ENCODE measurements around the gene GRIA3. TPM values are rescaled to one million over a fixed set of nuclear protein-coding genes. Genes with fewer than 3 reads are reported as not detected.

The GRIA3 gene
- total RNA-seq, 2 experiments from 2014 or later = 0.39 to 0.54 TPM

DNA sequence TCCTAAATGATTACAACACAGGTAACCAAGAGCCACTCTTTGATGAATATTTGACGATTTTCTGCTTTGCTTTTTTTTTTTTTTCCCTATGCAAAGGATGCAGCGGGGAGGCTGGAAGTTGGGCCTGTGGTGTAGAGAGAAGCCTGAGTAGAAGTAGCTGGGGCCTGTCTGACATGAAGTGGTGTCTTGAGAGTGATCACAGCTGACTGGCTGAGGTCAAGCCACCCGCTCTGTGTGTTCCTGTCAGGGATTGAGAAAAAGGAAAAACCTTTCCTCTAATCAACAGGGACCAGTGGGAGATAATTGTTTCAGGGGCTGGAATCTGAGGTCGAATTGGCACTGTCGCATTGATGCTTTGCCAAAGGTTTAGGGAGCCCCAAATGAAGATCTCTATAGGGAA lies 258.7 kb downstream of the GRIA3 start:
- POLR2A ChIA-PET = no interaction called here
- Mint-ChIP-seq H3K36me3 (no peaks in the 10 kb centered on the region), H3K27ac (no peak overlapping the region), H3K4me3 (no peak overlapping the region), H3K4me1 (no peaks in the 10 kb centered on the region), H3K9me3 (peaks cover 1% of the 10 kb centered on the region), H3K27me3 (no peaks in the 10 kb centered on the region)
- DNase-seq (no peak), ATAC-seq (ENCODE audit: low read depth) (no peak)

DNA sequence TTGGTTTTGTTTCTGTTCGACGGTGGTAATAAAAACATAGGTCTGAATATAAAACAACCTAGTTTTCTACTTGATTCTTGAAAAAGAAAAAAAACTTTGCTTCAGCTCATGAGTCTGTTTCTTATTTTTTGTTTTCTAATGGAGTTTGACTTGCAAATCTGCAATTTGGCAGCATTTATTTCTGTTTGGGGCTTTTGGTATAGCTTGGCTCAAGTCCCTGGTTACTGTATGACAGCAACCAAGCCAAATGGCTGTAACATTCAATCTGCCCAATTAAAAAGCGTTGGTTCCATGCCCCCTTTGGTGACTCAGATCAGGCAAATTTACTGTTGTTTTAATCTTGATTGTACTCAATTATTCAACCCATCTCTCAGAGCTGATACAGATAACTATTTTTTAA lies 263.4 kb downstream of the GRIA3 start:
- Mint-ChIP-seq H3K27me3 (no peaks in the 10 kb centered on the region), H3K4me3 (no peak overlapping the region), H3K4me1 (no peaks in the 10 kb centered on the region), H3K36me3 (no peaks in the 10 kb centered on the region), H3K27ac (no peak overlapping the region), H3K9me3 (no peaks in the 10 kb centered on the region)
- ATAC-seq (ENCODE audit: low read depth) (no peak), DNase-seq (no peak)
- POLR2A ChIA-PET = no interaction called here

DNA sequence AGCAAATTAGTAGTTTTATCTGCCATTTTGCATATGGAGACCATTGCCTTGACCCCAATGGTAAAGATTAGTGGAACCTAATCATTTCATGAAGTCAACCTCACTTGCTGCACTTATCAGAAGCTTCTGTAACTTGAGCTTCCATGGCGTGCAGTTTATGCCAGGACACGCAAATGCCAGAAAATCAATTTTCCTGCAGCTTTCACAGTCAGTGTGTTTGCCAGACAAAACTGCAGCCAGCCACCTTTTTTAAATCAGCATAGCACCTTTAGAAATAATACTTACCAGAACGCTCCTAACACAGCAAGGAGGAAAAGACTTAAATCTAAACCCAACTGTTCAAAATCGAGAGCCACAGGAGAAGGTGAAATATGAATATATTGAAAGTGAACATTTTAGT lies 265.3 kb downstream of the GRIA3 start:
- POLR2A ChIA-PET = no interaction called here
- ATAC-seq (ENCODE audit: low read depth) = no peak

DNA sequence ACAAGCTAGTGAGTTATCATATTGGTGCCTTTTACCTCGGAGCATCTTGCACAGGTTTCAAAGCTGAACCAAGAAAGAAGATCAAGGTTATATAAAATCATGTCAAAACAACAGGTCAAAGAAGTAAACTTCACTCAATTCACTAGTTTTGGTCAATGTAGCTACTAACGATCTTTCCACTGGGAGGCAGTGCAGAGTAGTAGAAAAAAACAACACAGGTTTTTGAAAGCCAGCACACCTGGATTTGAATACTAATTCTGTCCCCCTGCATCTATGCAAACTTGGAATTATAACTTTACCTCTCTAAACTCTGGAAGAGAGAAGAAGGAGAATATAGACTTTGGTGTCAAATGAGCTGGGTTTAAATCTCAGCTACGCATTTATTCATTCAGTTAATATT lies 266.1 kb downstream of the GRIA3 start:
- H3K4me1 Mint-ChIP-seq = no peaks in the 10 kb centered on the region
- no peaks in the 10 kb centered on the region for H3K36me3 Mint-ChIP-seq
- POLR2A ChIA-PET = no interaction called here
- H3K9me3 Mint-ChIP-seq = no peaks in the 10 kb centered on the region
- no peak overlapping the region for H3K4me3 Mint-ChIP-seq
- H3K27ac Mint-ChIP-seq = no peak overlapping the region
- DNase-seq (no peak), ATAC-seq (ENCODE audit: low read depth) (no peak)
- no peaks in the 10 kb centered on the region for H3K27me3 Mint-ChIP-seq

More for the DNA sequence above, 265.3 kb downstream of the GRIA3 start:
- Mint-ChIP-seq H3K4me1 (no peaks in the 10 kb centered on the region), H3K9me3 (no peaks in the 10 kb centered on the region), H3K27me3 (no peaks in the 10 kb centered on the region), H3K36me3 (no peaks in the 10 kb centered on the region), H3K4me3 (no peak overlapping the region), H3K27ac (no peak overlapping the region)
- DNase-seq = no peak

GRCh38 chrX:123454712-123455431 lies 270.8 kb downstream of the GRIA3 start:
- no peak for ATAC-seq (ENCODE audit: low read depth)
- Mint-ChIP-seq H3K27me3 (no peaks in the 10 kb centered on the region), H3K4me3 (no peak overlapping the region), H3K4me1 (no peaks in the 10 kb centered on the region), H3K36me3 (no peaks in the 10 kb centered on the region), H3K9me3 (no peaks in the 10 kb centered on the region), H3K27ac (no peak overlapping the region)
- DNase-seq = no peak
- POLR2A ChIA-PET = no interaction called here

DNA sequence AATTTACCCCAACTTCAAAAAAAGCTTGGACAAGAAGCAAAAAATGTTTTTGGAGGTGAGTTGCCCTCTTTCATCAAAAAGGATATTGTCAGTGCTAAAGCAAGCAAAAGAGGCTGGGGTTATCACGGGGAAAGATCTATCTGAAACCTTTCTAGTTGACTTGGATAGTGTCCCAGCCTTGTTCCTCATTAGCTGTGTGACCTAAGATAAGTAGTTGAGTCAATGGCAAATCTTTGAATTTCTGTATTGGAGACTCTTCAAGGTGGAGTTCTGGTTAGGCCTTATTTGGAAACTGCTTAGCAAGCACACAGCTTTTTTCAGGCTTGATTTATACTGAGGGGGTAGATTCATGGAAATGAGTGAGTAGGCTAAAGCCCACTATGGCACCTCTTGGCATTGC lies 271.6 kb downstream of the GRIA3 start:
- no peak for DNase-seq
- Mint-ChIP-seq H3K27ac (no peak overlapping the region), H3K4me3 (no peak overlapping the region), H3K4me1 (no peaks in the 10 kb centered on the region), H3K27me3 (no peaks in the 10 kb centered on the region), H3K36me3 (no peaks in the 10 kb centered on the region), H3K9me3 (no peaks in the 10 kb centered on the region)
- ATAC-seq (ENCODE audit: low read depth) = no peak
- POLR2A ChIA-PET = no interaction called here

- no peak for ATAC-seq (ENCODE audit: low read depth)
- Mint-ChIP-seq H3K4me1 (no peaks in the 10 kb centered on the region), H3K27me3 (no peaks in the 10 kb centered on the region), H3K9me3 (no peaks in the 10 kb centered on the region), H3K27ac (no peak overlapping the region), H3K4me3 (no peak overlapping the region), H3K36me3 (no peaks in the 10 kb centered on the region)
- DNase-seq = no peak
- POLR2A ChIA-PET = no interaction called here
Observed at GRCh38 chrX:123464709-123465108, 280.6 kb downstream of the GRIA3 start.

GRCh38 chrX:123468481-123468880 lies 284.4 kb downstream of the GRIA3 start:
- Mint-ChIP-seq H3K9me3 (no peaks in the 10 kb centered on the region), H3K36me3 (no peaks in the 10 kb centered on the region), H3K4me1 (no peaks in the 10 kb centered on the region), H3K4me3 (no peak overlapping the region), H3K27ac (no peak overlapping the region), H3K27me3 (no peaks in the 10 kb centered on the region)
- no peak for DNase-seq
- POLR2A ChIA-PET = no interaction called here
- no peak for ATAC-seq (ENCODE audit: low read depth)

DNA sequence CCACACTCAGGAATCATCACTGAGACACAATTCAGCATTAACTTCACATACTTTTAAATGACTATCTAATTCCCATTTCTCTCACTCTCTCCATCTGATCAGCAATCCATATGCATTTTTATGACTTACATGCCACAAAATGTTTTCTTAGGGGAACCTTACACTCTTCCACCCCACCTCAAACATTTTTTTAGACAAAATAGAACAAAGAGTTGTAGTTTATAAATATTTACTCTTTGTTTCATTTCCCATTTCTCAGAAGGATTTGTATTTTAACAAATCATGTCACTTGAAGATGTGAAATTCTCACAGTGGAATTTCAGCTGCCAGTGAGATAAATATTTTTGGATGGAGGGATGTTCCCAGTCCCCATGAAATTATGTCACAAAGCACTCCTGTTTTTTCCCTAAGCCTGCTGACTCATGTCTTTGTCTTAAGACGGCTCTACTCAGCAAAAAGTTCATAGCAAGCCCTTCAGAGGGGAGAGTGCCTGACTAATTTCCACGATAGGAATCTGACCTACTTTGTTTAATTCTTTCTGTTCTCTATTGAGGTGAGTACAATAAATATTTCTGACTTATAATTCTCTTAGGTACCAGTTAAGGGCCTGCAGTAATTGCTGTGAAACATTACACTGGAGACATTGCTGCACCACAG lies 291.1 kb downstream of the GRIA3 start:
- ATAC-seq (ENCODE audit: low read depth) (no peak), DNase-seq (no peak)
- H3K4me1 Mint-ChIP-seq = no peaks in the 10 kb centered on the region
- POLR2A ChIA-PET = no interaction called here
- no peaks in the 10 kb centered on the region for H3K27me3 Mint-ChIP-seq
- H3K4me3 Mint-ChIP-seq = no peak overlapping the region
- H3K36me3 Mint-ChIP-seq = no peaks in the 10 kb centered on the region
- H3K9me3 Mint-ChIP-seq = no peaks in the 10 kb centered on the region
- H3K27ac Mint-ChIP-seq = no peak overlapping the region

- ATAC-seq (ENCODE audit: low read depth) (no peak), DNase-seq (no peak)
- Mint-ChIP-seq H3K9me3 (no peaks in the 10 kb centered on the region), H3K27ac (no peak overlapping the region), H3K4me3 (no peak overlapping the region), H3K27me3 (no peaks in the 10 kb centered on the region), H3K4me1 (no peaks in the 10 kb centered on the region), H3K36me3 (no peaks in the 10 kb centered on the region)
- POLR2A ChIA-PET = no interaction called here
Observed at GRCh38 chrX:123476611-123477219, 292.6 kb downstream of the GRIA3 start.

DNA sequence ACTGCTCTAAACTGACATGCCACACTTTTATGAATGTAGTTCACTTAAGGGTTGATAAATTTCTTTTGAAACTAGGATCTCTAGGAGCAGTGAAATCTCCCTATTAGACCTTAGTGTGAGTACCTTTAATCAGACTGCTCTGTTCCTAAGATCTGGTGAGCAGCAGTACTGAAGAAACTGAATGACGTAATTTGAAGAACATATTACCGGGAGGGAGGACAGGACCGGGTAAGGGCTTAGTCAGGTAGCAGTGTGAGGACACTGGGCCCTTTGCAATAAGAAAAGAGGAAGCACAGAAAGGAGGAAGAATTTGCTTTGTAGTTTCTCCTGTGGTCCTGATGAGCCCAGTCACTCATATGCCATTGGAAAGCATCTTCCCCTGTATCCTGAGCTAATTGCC lies 293.6 kb downstream of the GRIA3 start:
- Mint-ChIP-seq H3K4me1 (no peaks in the 10 kb centered on the region), H3K27ac (no peak overlapping the region), H3K9me3 (no peaks in the 10 kb centered on the region), H3K4me3 (no peak overlapping the region), H3K27me3 (no peaks in the 10 kb centered on the region), H3K36me3 (no peaks in the 10 kb centered on the region)
- no peak for DNase-seq
- POLR2A ChIA-PET = no interaction called here
- ATAC-seq (ENCODE audit: low read depth) = no peak

GRCh38 chrX:123481913-123482851 lies 298.1 kb downstream of the GRIA3 start:
- no peak overlapping the region for H3K27ac Mint-ChIP-seq
- no peaks in the 10 kb centered on the region for H3K9me3 Mint-ChIP-seq
- POLR2A ChIA-PET = no interaction called here
- no peaks in the 10 kb centered on the region for H3K36me3 Mint-ChIP-seq
- DNase-seq (no peak), ATAC-seq (ENCODE audit: low read depth) (no peak)
- H3K4me1 Mint-ChIP-seq = no peaks in the 10 kb centered on the region
- no peak overlapping the region for H3K4me3 Mint-ChIP-seq
- no peaks in the 10 kb centered on the region for H3K27me3 Mint-ChIP-seq

- DNase-seq (no peak), ATAC-seq (ENCODE audit: low read depth) (no peak)
- Mint-ChIP-seq H3K36me3 (no peaks in the 10 kb centered on the region), H3K4me1 (no peaks in the 10 kb centered on the region), H3K27ac (no peak overlapping the region), H3K27me3 (no peaks in the 10 kb centered on the region), H3K9me3 (no peaks in the 10 kb centered on the region), H3K4me3 (no peak overlapping the region)
- POLR2A ChIA-PET = no interaction called here
Observed at GRCh38 chrX:123486297-123486696, 302.2 kb downstream of the GRIA3 start.

Data from activated naive CD8-positive, alpha-beta T cell treated with anti-CD3 and anti-CD28 coated beads, Interleukin-2, amount 10 ng/mL, durations not matched to agents 7 days and 5 days (primary cell).